Endothelial cell of umbilical vein (primary cell): ENCODE measurements around the gene CLEC5A. TPM values are rescaled to one million over a fixed set of nuclear protein-coding genes. Genes with fewer than 3 reads are reported as not detected.

Experiments used
- BruUV-seq: library from RNA; stranded (reverse); fragments of 400-500 nt; replicated peaks from 2 replicates; lab custom pipeline; 2021; lab: Mats Ljungman, UMichigan
- CTCF ChIA-PET: fragments of 300-600, 350-600 bp; sonication (Branson Sonifier 250); formaldehyde crosslinking; loops from one replicate; lab custom pipeline; 2021; ENCODE audit warnings: antibody characterized with exemption, inconsistent platforms; lab: Charles Lee
- POLR2A ChIA-PET: fragments of 300-600, 350-600 bp; sonication (Branson Sonifier 250); formaldehyde crosslinking; loops from one replicate; lab custom pipeline; 2021; ENCODE audit warnings: antibody characterized with exemption, inconsistent platforms; lab: Charles Lee
- DNase-seq: peaks from one replicate; pipeline ENCODE4 v3.0.0-alpha.2; 2011; ENCODE audit warnings: low read depth, low spot score
- FAIRE-seq: peaks from 2 replicates; lab custom pipeline; 2011; peaks lifted over from hg19 to GRCh38; lab: Jason Lieb, UNC
- H2AFZ ChIP-seq: 2 replicates; pipeline ENCODE4 v1.6.0; 2012; ENCODE audit warnings: low read depth, low read length, control low read depth, inconsistent platforms
- H3K27ac ChIP-seq: 2 replicates; pipeline ENCODE4 v1.5.1; 2011; ENCODE audit warnings: low read depth, mild to moderate bottlenecking, control low read depth, low read length, moderate library complexity; ENCODE audit not compliant: insufficient read depth
- H3K27me3 ChIP-seq, 2 experiments: 2 replicates each; pipeline versions ENCODE4 v1.6.0 to v1.6.1; 2011; ENCODE audit warnings: low read length in 2 of 2, mixed read lengths in 1 of 2; ENCODE audit not compliant: control insufficient read depth in 2 of 2, insufficient read depth in 2 of 2
- H3K36me3 ChIP-seq, 2 experiments: 2 replicates in 1 of 2; 3 replicates in 1 of 2; pipeline ENCODE4 v1.5.1; 2011; ENCODE audit warnings: low read length in 2 of 2, mild to moderate bottlenecking in 1 of 2, moderate library complexity in 1 of 2; ENCODE audit not compliant: control insufficient read depth in 2 of 2, insufficient read depth in 2 of 2; ENCODE audit errors: extremely low read depth in 1 of 2
- H3K4me1 ChIP-seq: 3 replicates; pipeline ENCODE4 v1.5.1; 2011; ENCODE audit warnings: mild to moderate bottlenecking, low read length; ENCODE audit not compliant: control insufficient read depth, insufficient read depth; ENCODE audit errors: extremely low read depth
- H3K4me2 ChIP-seq: 2 replicates; pipeline ENCODE4 v1.6.1; 2011; ENCODE audit warnings: low read length, control low read depth, mixed read lengths; ENCODE audit not compliant: insufficient read depth
- H3K4me3 ChIP-seq, 3 experiments: fragments of 200-600 bp in 1 of 3; sonication (generic), shearing (Covaris generic) in 1 of 3; replicated peaks in 1 of 3; 2 replicates each; pipeline ENCODE4 v1.5.1; 2011 to 2016; ENCODE audit warnings: control low read depth in 3 of 3, low read length in 3 of 3, mild to moderate bottlenecking in 2 of 3, inconsistent platforms in 1 of 3, low read depth in 1 of 3, moderate library complexity in 1 of 3; ENCODE audit not compliant: insufficient read depth in 1 of 3
- H3K79me2 ChIP-seq: 2 replicates; pipeline ENCODE4 v1.6.0; 2012; ENCODE audit warnings: low read length, inconsistent platforms; ENCODE audit not compliant: control insufficient read depth, insufficient read depth
- H3K9ac ChIP-seq: replicated peaks from 2 replicates; pipeline ENCODE3; 2011; ENCODE audit warnings: low read length, control low read depth; ENCODE audit not compliant: insufficient read depth; ENCODE audit errors: extremely low read depth
- H3K9me1 ChIP-seq: replicated peaks from 3 replicates; pipeline ENCODE4 v1.6.0; 2011; ENCODE audit warnings: mild to moderate bottlenecking, low read length; ENCODE audit not compliant: control insufficient read depth, insufficient read depth; ENCODE audit errors: extremely low read depth
- H3K9me3 ChIP-seq: replicated peaks from 2 replicates; pipeline ENCODE4 v1.5.1; 2012; ENCODE audit warnings: low read length, inconsistent platforms; ENCODE audit not compliant: control insufficient read depth, insufficient read depth
- H4K20me1 ChIP-seq: replicated peaks from 2 replicates; pipeline ENCODE3; 2011; ENCODE audit warnings: mild to moderate bottlenecking, low read length; ENCODE audit not compliant: control insufficient read depth, insufficient read depth; ENCODE audit errors: extremely low read depth
- EZH2 ChIP-seq: IDR thresholded peaks from 2 replicates; pipeline ENCODE4 v1.6.1; 2012; ENCODE audit warnings: borderline replicate concordance, low read depth, mild to moderate bottlenecking, moderate library complexity, low read length, inconsistent platforms; ENCODE audit not compliant: severe bottlenecking
- FOS ChIP-seq: IDR thresholded peaks from 2 replicates; pipeline ENCODE4 v1.6.1; 2011; ENCODE audit warnings: mild to moderate bottlenecking, low read length, moderate library complexity, borderline replicate concordance; ENCODE audit not compliant: insufficient read depth
- GATA2 ChIP-seq: IDR thresholded peaks from 2 replicates; pipeline ENCODE4 v1.7.0; 2011; ENCODE audit warnings: low read depth, mild to moderate bottlenecking, moderate library complexity, mixed read lengths, low read length; ENCODE audit not compliant: insufficient read length, insufficient read depth
- JUN ChIP-seq: IDR thresholded peaks from 2 replicates; pipeline ENCODE4 v1.6.1; 2011; ENCODE audit warnings: borderline replicate concordance, low read depth; ENCODE audit not compliant: insufficient read length, insufficient read depth
- MYC ChIP-seq: IDR thresholded peaks from one replicate; pipeline ENCODE4 v1.6.1; 2011; ENCODE audit warnings: mild to moderate bottlenecking, low read depth, low read length
- POLR2A ChIP-seq: IDR thresholded peaks from 2 replicates; pipeline ENCODE4 v1.6.1; 2012; ENCODE audit warnings: low read depth, mild to moderate bottlenecking, control low read depth, low read length
- POLR2AphosphoS5 ChIP-seq: IDR thresholded peaks from 2 replicates; pipeline ENCODE4 v1.6.1; 2012; ENCODE audit warnings: low read depth, mild to moderate bottlenecking, control low read depth, low read length, moderate library complexity; ENCODE audit not compliant: insufficient read depth
- dilution Hi-C: fragments of 300-500 bp; cut with MboI; formaldehyde crosslinking; loops from one replicate; pipeline ENCODE4 v1.15.0; 2019; ENCODE audit warnings: low sequenced_read_pairs; ENCODE audit not compliant: extremely low pct_ligation_motif_present
- intact Hi-C: fragments of 100-400 bp; cut with micrococcal nuclease; formaldehyde crosslinking; loops from one replicate; pipeline ENCODE4 v1.10.0; 2022
- polyA plus RNA-seq, 4 experiments: library from polyadenylated mRNA; depleted of rRNA in 3 of 4; stranded (reverse) in 3 of 4; unstranded in 1 of 4; fragments of >200 nt; gene quantifications; 2 replicates each; pipeline versions ENCODE4 v1.2.1 to v1.2.3, GENCODE V29; 2011 to 2012; ENCODE audit warnings: missing spikeins in 1 of 4
- total RNA-seq: library from RNA; stranded (reverse); gene quantifications from 2 replicates; pipeline ENCODE4 v1.2.3, GENCODE V29; 2021
- TF ChIP-seq, protein P1 (sequence below): IDR thresholded peaks from 2 replicates; pipeline ENCODE4 v1.6.1; 2011; ENCODE audit not compliant: insufficient read depth, insufficient read length
- TF ChIP-seq, protein P2 (sequence below), 2 donors: IDR thresholded peaks; 1 replicate in 1 of 2; 2 replicates in 1 of 2; pipeline ENCODE4 v1.5.1; 2011; ENCODE audit warnings: low read length in 2 of 2, mild to moderate bottlenecking in 2 of 2, moderate library complexity in 2 of 2, control low read depth in 1 of 2, inconsistent platforms in 1 of 2, low read depth in 1 of 2; ENCODE audit not compliant: insufficient read depth in 1 of 2; ENCODE audit errors: extremely low read depth in 1 of 2

CLEC5A gene
- total and polyA plus RNA-seq, 2 donors (not counting 3 experiments of a cell fraction or from before 2014, with no cell fraction given): not detected

- no peak for TF ChIP-seq FOS
- no peak for TF ChIP-seq GATA2
- TF ChIP-seq POLR2A: no peak
- no peak for TF ChIP-seq POLR2AphosphoS5
- no peak for TF ChIP-seq JUN
- no peak for TF ChIP-seq EZH2
- TF ChIP-seq MYC: no peak
- TF ChIP-seq, protein P1, sequence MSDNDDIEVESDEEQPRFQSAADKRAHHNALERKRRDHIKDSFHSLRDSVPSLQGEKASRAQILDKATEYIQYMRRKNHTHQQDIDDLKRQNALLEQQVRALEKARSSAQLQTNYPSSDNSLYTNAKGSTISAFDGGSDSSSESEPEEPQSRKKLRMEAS: no peak
- TF ChIP-seq, protein P2, sequence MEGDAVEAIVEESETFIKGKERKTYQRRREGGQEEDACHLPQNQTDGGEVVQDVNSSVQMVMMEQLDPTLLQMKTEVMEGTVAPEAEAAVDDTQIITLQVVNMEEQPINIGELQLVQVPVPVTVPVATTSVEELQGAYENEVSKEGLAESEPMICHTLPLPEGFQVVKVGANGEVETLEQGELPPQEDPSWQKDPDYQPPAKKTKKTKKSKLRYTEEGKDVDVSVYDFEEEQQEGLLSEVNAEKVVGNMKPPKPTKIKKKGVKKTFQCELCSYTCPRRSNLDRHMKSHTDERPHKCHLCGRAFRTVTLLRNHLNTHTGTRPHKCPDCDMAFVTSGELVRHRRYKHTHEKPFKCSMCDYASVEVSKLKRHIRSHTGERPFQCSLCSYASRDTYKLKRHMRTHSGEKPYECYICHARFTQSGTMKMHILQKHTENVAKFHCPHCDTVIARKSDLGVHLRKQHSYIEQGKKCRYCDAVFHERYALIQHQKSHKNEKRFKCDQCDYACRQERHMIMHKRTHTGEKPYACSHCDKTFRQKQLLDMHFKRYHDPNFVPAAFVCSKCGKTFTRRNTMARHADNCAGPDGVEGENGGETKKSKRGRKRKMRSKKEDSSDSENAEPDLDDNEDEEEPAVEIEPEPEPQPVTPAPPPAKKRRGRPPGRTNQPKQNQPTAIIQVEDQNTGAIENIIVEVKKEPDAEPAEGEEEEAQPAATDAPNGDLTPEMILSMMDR (IDR thresholded peaks at IDR 0.05; ENCODE audit: extremely low read depth in 1 of 2, insufficient read depth in 1 of 2, low read depth in 1 of 2, low read length in 2 of 2): no peak
- H3K27ac ChIP-seq: no peak overlapping the region
- no peak overlapping the region for H3K4me2 ChIP-seq
- dilution Hi-C loops (no loop called here), intact Hi-C loops (no loop called here)
- no peaks in the 10 kb centered on the region for H3K4me1 ChIP-seq
- H3K9me3 ChIP-seq: peaks cover 2% of the 10 kb centered on the region
- H3K9ac ChIP-seq: no peak overlapping the region
- H3K9me1 ChIP-seq: no peaks in the 10 kb centered on the region
- H3K4me3 ChIP-seq: no peak overlapping the region
- no peaks in the 10 kb centered on the region for H3K36me3 ChIP-seq
- H3K79me2 ChIP-seq: no peaks in the 10 kb centered on the region
- no peaks in the 10 kb centered on the region for H3K27me3 ChIP-seq
- H2AFZ ChIP-seq: no peak overlapping the region
- no peak for FAIRE-seq
- no peaks in the 10 kb centered on the region for H4K20me1 ChIP-seq
- DNase-seq: no peak
- no TSS peak for BruUV-seq
- ChIA-PET POLR2A (no interaction called here), CTCF (no interaction called here)
Observed at GRCh38 chr7:141991140-141991539, 44.4 kb upstream of the CLEC5A start.
